Suprapubic skin (tissue), 3 donors: ENCODE measurements around the gene ZNF460.

Experiments
- CTCF ChIP-seq, 2 donors: fragments of 200-600 bp in 1 of 2; fragments of 450-650 bp in 1 of 2; sonication (generic) in 1 of 2; IDR thresholded peaks; one replicate each; pipeline ENCODE4 v1.5.1; 2016 to 2019; ENCODE audit warnings: antibody characterized with exemption in 2 of 2, mild to moderate bottlenecking in 1 of 2, moderate library complexity in 1 of 2
- POLR2A ChIP-seq, 2 donors: fragments of 450-650 bp; IDR thresholded peaks; one replicate each; pipeline ENCODE4 v1.6.1; 2017; ENCODE audit warnings: antibody characterized with exemption in 2 of 2, mild to moderate bottlenecking in 2 of 2, moderate library complexity in 2 of 2

- TF ChIP-seq CTCF (IDR thresholded peaks at IDR 0.05) (no peak), POLR2A (IDR thresholded peaks at IDR 0.05) (no peak)
Measured at GRCh38 chr19:57245959-57246358, 34.3 kb upstream of the ZNF460 start.
